Left lobe of liver (tissue), 2 donors: ENCODE data around the gene GNAZ. TPM values are rescaled to one million over a fixed set of nuclear protein-coding genes. Genes with fewer than 3 reads are reported as not detected.
"Not testable (repeated sequence)": the region's sequence is repeated elsewhere in the genome, so short reads cannot be mapped to it uniquely, and the experiment has no call there.

ENCODE experiments used
- ATAC-seq: fragments of 200-7000 bp; cut with Tn5 transposase; one replicate; pipeline ENCODE4 v1.9.1; 2020; ENCODE audit warnings: mild to moderate bottlenecking, moderate library complexity
- DNase-seq: peaks from one replicate; pipeline ENCODE4 v3.0.0-alpha.2; 2020; ENCODE audit warnings: low spot score
- total RNA-seq: library from RNA; stranded (reverse); gene quantifications from one replicate; pipeline ENCODE4 v1.2.1, GENCODE V29; 2021
- donor health status: DM: no; HTN: no; CAD: no; lungs with moderate emphysema.
- donor health status: DM: no; HTN: yes; CAD: no.

Gene GNAZ
- total RNA-seq, result 0.33 TPM

DNA sequence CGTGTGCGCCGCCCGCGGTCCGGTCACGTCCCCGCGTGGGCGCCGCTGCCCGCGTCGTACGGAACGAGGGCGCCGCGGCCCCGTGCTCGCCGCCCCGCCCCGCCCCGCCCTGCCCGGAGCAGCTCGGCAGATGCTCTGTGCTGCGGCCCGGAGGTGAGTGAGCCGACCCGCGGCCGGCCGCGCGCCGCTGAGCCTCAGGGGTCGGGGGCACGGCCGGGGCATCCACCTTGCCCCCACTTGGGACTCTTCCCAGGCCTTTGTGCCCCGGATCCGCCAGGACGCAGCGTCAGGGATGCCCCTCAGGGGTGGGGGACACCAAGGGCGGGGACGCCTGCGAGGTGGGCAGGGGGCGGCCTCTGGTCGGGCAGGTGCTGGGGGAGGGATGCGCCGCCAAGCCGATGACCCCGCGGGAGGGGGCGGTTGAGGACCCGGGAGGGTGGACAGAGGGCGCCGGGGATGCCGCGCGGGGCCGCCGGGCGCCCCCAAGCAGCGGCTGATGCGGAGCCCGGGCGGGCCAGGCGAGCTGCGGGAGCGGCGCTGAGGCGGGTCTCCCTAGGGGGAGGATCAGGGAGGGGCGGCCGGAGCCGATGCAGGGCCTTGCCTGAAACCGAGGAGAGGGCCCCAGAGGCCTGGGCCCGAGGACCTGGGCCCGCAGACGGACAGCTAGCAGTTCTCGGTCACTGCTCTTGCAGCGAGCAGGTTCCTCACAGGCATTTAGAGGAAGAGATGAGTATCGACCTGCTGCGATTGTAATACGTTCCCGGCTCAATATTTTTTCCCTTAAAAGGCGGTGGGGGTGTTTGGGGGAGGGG is at the start of gene GNAZ:
TSS of gene GNAZ (plus strand) at position 102 of the 812 bp plus-strand sequence. CDS start 25,177 bp downstream, outside the sequence.
- DNase-seq, result no peak
- ATAC-seq, result peak; percentile 7

DNA sequence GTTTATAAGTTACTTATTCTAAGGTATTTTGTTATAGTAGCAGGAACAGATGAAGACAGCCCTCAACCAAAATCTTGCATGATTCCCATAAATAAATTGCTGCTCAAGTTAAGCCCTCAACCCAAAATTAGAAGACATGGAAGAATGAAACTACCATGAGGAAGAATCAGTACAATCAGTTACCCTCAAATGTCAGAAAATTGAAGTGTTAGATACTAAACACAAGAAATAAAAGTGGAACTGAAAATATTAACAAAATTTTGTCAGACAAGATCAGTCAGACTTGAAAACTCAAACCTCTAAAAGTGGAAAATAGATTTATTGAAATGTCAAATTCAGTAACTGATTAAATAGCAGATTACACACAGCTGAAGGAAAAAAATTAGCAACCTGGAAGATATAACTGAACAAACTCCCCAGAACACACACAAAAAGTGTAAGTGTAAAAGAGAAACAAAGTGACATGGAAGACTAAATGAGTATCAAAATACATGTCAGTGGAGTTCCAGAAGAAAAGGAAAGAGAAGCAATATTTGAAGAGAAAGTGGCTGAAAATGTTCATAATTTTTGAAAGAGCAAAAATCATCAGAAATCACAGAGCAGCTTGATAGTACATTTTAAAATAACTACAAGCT is 49.5 kb upstream of the GNAZ start:
- DNase-seq (no peak), ATAC-seq (no peak)

DNA sequence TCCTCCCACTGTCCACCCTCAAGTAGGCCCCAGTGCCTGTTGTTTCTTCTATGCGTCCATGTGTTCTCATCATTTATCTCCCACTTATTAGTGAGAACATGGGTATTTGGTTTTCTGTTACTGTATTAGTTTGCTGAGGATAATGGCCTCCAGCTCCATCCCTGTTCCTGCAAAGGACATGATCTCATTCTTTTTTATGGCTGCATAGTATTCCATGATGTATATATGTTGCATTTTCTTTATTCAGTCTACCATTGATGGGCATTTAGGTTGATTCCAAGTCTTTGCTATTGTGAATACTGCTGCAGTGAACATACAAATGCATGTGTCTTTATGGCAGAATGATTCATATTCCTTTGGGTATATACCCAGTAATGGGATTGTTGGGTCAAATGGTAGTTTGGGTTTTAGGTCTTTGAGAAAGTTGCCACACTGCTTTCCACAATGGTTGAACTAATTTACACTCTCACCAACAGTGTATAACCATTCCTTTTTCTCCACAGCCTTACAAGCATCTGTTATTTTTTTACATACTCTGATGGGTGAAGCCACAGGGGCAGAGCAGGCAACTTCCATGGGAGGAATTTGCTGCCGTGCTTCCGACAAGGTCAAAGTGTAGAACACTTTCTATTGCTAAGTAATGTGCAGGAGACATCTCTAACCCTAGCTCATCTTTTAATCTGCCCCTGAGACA is 48.5 kb upstream of the GNAZ start:
- not testable (repeated sequence) for ATAC-seq, DNase-seq

DNA sequence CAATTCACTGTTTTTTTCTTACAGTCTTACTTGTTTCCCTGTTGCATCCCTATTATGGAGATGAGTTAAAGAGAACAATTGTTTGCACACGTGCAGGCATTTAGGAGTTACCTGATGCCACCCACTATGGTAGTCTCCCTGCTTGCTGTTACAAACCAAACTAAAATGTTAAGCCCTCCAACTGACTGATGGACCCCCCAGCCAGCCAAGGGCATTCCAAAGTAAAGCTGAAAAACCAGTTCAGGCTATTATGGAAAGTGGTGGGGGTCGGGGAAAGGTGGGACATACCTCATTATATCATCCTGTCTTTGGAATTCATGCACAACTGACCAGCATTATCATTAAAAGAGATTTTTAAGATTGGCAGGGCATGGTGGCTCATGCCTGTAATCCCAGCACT is 47.0 kb upstream of the GNAZ start:
- no peak for DNase-seq
- ATAC-seq, result no peak

DNA sequence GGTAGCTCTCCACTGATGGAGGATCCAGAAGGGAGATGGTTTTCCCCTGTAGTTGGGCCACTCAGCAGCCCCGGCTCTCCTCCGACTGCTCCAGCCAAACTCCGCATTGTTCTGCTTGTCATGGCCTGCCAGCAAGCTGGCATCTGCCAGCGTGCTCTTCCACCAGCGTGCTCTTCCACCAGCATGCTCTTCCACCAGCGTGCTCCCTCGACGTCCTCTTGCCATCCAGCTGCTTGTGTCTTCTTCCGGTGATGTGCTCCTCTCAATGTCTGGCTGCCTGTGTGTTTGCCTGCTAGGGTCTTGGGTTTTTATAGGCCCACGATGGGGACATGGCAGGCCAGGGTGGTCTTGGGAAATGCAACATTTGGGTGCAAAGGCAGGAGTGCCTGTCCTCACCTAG is 43.5 kb upstream of the GNAZ start:
- DNase-seq, result no peak
- ATAC-seq, result no peak

DNA sequence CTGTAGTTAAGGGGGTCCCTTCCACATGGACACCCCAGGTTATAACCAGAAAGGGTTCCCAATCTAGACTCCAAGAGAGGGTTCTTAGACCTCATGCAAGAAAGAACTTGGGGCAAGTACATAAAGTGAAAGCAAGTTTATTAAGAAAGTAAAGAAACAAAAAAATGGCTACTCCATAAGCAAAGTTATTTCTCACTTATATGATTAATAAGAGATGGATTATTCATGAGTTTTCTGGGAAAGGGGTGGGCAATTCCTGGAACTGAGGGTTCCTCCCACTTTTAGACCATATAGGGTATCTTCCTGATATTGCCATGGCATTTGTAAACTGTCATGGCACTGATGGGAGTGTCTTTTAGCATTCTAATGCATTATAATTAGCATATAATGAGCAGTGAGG is 42.5 kb upstream of the GNAZ start:
- DNase-seq, ATAC-seq: not testable (repeated sequence)

DNA sequence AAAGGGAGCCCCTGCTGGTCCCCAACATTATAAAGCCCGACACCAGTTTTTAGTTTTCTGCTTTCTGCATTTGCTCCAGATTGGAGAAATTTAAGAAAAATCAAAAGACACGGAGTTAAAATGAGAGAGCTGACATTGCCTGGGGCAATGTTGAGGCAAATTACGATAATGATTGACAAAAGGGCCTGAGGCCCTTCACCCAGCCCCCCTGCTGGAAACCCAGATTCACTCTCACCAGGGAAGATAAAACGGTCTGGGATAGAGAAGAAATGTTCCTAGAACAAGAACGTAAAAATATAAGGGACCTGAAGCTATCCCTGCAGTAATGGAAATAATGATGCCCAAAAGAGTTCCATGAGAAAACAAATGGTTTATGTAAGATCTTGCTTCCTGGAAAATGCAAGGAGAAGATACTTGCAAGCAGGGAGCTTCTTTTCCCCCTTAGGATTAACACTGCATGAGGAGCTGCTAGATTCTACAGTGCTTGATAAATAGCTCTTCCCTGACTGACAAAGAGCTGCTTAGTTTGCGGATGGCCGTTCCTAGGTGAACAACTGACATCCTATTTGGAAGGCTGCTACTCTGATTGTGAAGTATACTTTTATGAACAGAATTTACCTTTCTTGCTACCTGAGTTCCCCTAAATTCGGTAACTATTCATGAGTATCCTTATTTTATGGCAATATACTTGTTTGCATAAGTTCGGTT is 40.6 kb upstream of the GNAZ start:
- no peak for ATAC-seq
- DNase-seq, result no peak

DNA sequence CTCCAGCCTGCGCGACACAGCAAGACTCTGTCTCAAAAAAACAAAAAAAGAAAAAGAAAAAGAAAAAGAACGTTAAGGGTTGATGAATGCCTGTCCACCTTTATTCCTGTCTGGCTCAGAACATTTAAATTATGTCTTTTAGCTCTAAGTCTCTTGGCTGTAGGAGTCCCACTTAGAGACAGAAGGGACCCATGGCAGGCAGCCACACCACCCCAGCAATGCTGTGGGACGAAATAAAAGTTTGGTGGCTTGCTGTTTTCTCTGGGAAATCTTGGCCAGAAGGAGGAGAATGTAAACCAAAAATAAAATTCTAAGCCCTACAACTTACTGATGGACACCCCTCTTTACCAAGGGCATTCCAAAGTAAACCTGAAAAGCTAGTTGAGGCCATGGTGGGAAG is 38.9 kb upstream of the GNAZ start:
- ATAC-seq, result no peak
- DNase-seq, result no peak

DNA sequence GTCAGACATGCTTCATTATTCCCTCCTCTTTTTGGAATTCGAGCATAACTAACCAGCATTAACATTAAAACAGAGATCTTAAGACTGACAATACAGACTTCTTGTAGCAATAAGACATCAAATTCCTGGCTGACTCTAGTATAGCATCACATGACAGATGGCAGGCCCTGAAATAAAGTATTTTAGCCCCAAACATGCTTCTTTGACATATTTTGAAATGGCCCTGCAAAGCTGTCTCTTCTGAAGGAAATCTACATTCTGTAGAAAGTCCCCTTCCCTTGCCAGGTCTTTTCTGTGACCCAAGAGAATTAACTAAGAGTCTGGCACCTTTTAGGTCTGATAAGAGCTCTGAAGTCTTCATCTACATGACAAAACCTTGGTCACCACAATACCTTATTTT is 38.5 kb upstream of the GNAZ start:
- ATAC-seq (no peak), DNase-seq (no peak)

DNA sequence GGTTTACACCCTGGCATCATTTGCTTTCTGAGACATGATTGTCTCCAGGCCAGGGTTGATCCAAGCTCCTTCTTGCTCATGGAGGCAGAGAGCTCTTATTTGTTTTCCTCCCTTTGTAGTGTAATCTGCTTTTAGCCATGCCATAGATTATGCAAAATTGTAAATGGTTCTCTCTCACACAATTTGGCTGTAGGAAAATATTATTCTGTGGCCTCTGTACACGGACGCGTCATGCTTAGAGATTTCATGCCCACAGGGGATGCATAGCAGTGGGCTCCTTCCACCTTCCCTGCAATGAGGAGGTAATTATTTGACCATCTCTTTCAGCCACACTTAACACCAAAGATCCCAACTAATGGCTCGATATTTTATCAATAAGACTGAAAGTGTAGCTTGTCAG is 37.7 kb upstream of the GNAZ start:
- ATAC-seq (no peak), DNase-seq (no peak)

DNA sequence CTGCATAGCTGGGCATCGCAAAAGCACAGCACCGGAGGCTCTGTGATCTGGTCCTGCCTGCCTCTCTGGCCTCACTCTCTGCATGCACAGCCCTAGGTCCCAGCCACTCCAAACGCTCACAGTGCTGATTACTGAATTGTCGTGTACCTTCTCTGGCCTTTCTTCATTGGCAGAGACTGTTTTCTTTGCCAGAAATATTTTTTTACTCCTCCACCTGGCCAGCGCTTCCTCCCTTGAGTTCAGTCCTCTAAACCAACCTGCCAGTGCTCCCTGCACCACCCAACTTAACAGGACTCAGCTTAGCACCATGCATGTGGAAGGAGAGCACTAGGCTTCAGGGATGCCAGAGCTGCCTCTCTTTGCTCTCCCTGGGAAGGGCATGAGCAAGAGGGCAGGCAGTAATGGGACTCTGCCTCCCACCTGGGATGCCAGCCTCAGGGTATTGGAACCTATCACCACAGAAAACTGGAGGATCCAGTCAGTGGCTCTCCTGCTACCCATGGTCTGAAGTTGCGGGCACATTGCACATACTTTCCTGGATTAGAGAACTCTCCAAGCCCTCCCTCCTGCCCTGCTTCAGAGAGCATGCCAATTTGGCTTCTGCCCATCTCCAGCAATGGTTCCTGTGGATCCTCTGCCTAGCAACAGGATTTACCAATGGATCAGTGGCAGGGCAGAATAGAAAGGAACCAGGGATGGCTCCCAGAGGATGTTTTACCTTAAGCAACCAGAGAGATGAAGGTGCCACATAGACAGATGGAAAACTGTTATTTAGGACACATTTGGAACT is 37.0 kb upstream of the GNAZ start:
- ATAC-seq (no peak), DNase-seq (no peak)

DNA sequence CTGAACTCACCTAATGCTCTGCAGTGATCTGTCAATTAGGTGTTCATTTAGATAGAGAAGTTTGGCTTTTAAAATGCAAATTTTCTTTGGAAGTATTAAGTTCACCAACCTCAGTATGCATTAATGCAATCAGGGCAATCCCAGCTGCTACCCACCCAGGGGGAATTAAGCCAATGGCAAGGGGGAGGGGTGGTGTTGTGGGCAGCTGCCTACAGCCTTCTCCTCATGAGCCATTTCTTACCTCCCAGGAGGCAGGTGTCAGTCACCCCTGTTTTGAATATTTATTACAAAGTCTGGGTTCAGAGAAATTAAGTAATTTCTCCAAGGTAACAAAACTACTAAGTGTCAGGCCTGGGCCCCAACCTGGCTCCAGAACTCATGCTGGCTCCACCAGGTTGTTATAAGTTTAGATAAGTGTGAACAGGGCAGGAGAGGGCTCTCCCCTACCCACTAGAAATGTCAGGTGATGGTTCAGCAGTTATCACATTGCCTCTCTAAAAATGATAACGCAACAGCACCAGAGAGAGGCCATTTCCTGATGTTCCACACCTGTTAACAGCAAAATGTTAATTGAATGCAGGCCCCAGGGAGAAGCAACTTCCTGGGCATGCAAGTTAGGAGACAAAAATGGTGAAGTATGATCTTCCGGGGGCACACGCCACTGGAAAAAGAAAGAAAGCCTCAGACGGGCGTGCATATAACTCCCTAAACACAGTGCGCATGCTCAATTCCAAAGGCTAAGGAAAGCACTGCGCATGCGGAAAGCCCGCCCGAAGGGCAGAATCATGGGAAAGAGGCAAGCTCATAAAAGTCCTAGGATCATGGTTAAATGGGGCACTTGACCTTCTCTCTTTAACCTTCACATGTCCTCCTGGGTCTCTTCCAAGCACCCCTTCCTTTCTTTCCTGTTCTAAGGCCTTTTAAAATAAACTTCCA is 35.4 kb upstream of the GNAZ start:
- ATAC-seq (no peak), DNase-seq (no peak)

DNA sequence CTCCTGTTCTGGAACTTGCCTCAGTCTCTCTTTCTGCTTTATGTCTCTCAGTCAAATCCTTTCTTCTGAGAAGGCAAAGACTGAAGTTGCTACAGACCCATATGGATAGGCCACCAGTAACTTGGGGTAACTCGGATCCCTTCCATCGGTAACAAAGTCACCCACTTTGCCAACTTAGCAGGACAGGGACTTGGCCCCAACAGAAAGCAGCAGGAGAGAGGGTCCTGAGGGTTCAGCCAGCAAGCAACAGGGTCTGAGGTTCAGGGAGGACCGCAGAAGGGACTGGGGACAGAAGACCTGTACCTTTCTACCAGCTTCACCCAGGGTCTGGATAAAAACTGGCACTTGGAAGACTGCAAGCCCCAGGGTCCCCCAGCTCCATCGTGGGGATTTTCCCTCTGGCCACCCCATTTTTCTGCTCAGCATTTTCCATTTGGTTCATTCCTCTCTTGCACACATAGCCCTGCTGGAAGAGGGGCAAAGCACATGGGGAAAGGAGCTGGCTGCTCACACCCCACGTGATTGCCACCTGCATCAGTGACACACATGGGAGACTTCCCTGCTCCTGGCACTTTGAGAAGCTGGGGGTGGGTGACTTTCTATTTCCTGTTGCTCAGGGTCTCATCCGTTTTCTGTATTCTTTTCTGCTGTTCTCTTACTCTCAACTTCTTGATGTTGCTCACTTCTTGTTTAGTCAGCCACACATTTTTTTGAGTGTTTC is 34.6 kb upstream of the GNAZ start:
- ATAC-seq (no peak), DNase-seq (no peak)

DNA sequence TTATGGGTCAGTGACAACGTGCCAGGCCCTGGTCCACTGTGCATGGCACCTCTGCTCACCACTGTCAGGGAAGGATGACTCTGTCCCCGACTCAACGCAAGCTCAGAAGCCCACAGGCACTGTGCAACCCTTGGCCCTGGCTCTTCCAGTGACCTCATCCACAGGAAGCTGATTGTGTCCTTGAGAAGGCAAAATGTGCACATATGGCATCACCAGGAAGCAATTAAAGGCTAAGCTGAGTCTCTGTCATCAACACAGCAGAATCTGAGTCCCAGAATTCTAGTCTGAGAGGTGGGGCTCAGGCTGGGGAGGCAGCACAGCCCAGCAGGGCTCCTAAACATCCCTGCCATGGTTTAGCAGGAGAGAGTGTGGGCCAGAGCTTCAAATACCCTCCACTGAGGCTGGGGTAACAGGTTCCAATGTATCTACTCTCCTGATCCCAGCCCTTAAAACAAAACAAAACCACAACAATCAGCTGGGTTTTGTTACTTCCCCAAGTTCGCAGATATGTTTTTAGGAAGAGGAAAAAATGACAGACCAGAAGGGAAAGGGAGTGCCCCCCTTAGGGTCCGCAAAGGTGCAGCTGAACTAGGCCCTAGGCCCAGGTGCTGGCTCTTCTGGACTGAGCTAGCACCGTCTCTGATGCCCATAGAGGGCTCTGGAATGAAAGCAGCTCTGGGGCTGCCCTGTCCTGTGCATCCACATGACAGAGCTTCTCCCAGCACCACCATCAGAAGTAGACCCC is 33.5 kb upstream of the GNAZ start:
- ATAC-seq (no peak), DNase-seq (no peak)

DNA sequence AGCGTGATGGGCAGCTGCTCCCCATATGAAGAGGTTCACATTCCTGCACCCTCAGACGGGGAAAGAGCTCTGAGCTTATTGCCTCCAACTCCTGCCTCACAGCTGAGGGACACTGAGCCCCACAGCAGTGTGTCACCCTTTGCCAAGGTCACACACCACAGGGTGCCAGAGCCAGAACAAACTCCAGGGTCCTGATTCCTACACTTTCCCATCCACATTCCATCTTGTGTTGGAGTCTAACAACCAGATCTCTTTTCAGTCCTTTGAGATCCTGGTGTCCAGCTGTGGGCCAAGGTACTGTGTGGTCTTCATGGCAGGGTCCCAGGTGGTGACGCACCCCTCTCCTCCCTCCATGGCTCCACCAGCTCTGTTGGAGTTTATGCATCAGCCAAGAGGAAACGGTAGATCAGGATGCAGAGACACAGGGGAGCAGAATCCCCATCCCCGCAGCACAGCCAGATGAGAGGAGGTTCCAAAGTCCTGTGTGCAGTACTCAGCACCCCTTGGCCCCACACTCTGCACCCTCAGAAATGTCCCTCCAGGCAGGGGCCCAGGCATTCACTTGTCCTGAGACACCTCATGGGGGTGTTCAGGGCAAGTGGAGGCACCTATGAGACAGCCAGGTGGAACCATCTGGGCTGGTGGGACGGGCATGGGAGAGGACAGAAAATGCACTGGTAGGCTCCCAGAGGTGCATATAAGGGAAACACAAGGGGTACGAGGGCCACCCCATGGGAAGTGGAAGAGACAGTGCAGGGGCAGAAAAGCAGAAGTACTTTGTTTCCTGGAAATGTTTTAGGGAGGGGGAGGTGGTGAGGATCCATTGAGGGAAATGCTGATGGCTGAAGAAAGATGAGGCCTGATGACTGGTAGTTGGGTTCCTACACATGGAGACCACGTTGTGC is 32.6 kb upstream of the GNAZ start:
- DNase-seq (no peak), ATAC-seq (no peak)

DNA sequence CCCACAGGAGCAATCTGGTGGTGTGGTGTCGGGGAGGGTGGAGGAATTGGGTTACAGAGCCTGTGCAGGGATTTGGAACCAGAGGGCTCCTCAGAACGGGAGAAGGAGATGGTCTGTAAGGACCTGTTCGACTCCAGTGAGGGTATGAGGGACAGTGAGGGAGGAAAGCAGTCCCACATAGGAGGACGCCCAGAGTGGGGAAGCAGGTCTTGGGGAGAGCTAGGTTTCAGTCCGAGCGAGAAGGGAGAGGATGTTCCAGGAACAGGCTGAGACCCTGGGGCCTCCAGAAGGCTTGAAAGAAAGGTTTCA is 32.0 kb upstream of the GNAZ start:
- ATAC-seq (no peak), DNase-seq (no peak)

DNA sequence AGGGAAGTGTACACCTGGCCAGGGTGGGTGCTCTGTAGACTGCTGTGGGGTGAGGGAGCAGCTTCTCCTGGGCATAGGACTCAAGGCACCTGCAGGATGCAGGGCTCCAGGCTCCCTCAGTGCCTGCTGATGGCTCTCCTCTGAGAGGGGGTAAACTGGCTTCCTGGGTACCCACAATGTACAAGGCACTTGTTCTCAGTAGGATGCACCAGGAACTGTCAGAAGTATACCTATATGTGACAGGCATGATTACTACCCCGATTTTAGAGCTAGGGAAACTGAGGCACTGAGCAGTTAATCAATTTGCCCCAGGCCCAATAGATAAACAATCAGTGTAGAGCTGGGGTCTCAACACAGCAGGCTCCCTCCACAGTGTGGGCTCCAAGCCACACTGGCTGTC is 31.4 kb upstream of the GNAZ start:
- DNase-seq, result no peak
- no peak for ATAC-seq
